Mesenchymal stem cell (in vitro differentiated cells and primary cell): ENCODE results near the gene SLCO2B1.

Experiments used
- DNase-seq: peaks from one replicate; pipeline ENCODE4 v3.0.0-alpha.2; 2013
- H2AFZ ChIP-seq: one replicate; pipeline ENCODE4 v1.6.1; 2013; ENCODE audit warnings: low read depth, mild to moderate bottlenecking, control low read depth, inconsistent platforms, low read length, moderate library complexity
- H2AK5ac ChIP-seq: 2 replicates; pipeline ENCODE4 v1.6.1; 2013; ENCODE audit warnings: low read length, moderate library complexity, mild to moderate bottlenecking, inconsistent platforms; ENCODE audit not compliant: severe bottlenecking
- H2BK120ac ChIP-seq: one replicate; pipeline ENCODE4 v1.6.1; 2013; ENCODE audit warnings: low read depth, mild to moderate bottlenecking, inconsistent platforms, low read length, moderate library complexity
- H2BK12ac ChIP-seq, 2 experiments: one replicate each; pipeline ENCODE4 v1.6.1; 2013; ENCODE audit warnings: inconsistent platforms in 2 of 2, low read length in 2 of 2, mild to moderate bottlenecking in 2 of 2, moderate library complexity in 2 of 2, control low read depth in 1 of 2
- H2BK15ac ChIP-seq: one replicate; pipeline ENCODE4 v1.6.1; 2013; ENCODE audit warnings: mild to moderate bottlenecking, low read depth, inconsistent platforms; ENCODE audit not compliant: poor library complexity, severe bottlenecking
- H2BK5ac ChIP-seq: 2 replicates; pipeline ENCODE4 v1.6.1; 2013; ENCODE audit warnings: low read depth, mild to moderate bottlenecking, low read length, control low read depth, inconsistent platforms; ENCODE audit not compliant: poor library complexity, severe bottlenecking
- H3K14ac ChIP-seq, 2 experiments: one replicate each; pipeline ENCODE4 v1.6.1; 2013; ENCODE audit warnings: inconsistent platforms in 2 of 2, low read length in 2 of 2, control low read depth in 1 of 2, mild to moderate bottlenecking in 1 of 2, moderate library complexity in 1 of 2
- H3K18ac ChIP-seq, 2 experiments: one replicate each; pipeline ENCODE4 v1.6.1; 2013; ENCODE audit warnings: inconsistent platforms in 2 of 2, low read length in 2 of 2, control low read depth in 1 of 2, low read depth in 1 of 2, mild to moderate bottlenecking in 1 of 2
- H3K23ac ChIP-seq, 2 experiments: one replicate each; pipeline ENCODE4 v1.6.1; 2013; ENCODE audit warnings: inconsistent platforms in 2 of 2, low read length in 2 of 2, mild to moderate bottlenecking in 2 of 2, moderate library complexity in 2 of 2, control low read depth in 1 of 2
- H3K27ac ChIP-seq: 2 replicates; pipeline ENCODE4 v1.5.1; 2013; ENCODE audit warnings: mild to moderate bottlenecking, moderate library complexity, low read length, control low read depth, inconsistent platforms; ENCODE audit not compliant: poor library complexity, severe bottlenecking
- H3K27me3 ChIP-seq, 2 experiments: 2 replicates each; pipeline versions ENCODE4 v1.6.1 to v1.7.0; 2013; ENCODE audit warnings: low read length in 2 of 2, mild to moderate bottlenecking in 2 of 2, moderate library complexity in 2 of 2, control low read depth in 1 of 2, inconsistent platforms in 1 of 2; ENCODE audit not compliant: control insufficient read depth in 1 of 2, insufficient read depth in 1 of 2
- H3K36me3 ChIP-seq, 2 experiments: 2 replicates each; pipeline versions ENCODE4 v1.6.1 to v1.7.0; 2013; ENCODE audit warnings: low read length in 2 of 2, control low read depth in 1 of 2, inconsistent platforms in 1 of 2, low read depth in 1 of 2, mild to moderate bottlenecking in 1 of 2; ENCODE audit not compliant: insufficient read depth in 2 of 2, control insufficient read depth in 1 of 2
- H3K4ac ChIP-seq, 2 experiments: one replicate each; pipeline ENCODE4 v1.6.1; 2013; ENCODE audit warnings: inconsistent platforms in 2 of 2, low read length in 2 of 2, mild to moderate bottlenecking in 2 of 2, moderate library complexity in 2 of 2, control low read depth in 1 of 2, low read depth in 1 of 2
- H3K4me1 ChIP-seq: 2 replicates; pipeline ENCODE4 v1.6.1; 2013; ENCODE audit warnings: low read depth, low read length, control low read depth; ENCODE audit not compliant: control insufficient read depth, insufficient read depth
- H3K4me2 ChIP-seq: 2 replicates; pipeline ENCODE4 v1.6.1; 2013; ENCODE audit warnings: low read length, mild to moderate bottlenecking, inconsistent platforms; ENCODE audit not compliant: poor library complexity, severe bottlenecking
- H3K4me3 ChIP-seq, 2 experiments: 2 replicates each; pipeline versions ENCODE4 v1.5.1 to v1.7.0; 2013; ENCODE audit warnings: low read length in 2 of 2, mild to moderate bottlenecking in 2 of 2, control low read depth in 1 of 2, low read depth in 1 of 2; ENCODE audit not compliant: insufficient read depth in 1 of 2
- H3K79me1 ChIP-seq: replicated peaks from 2 replicates; pipeline ENCODE4 v1.6.1; 2013; ENCODE audit warnings: mild to moderate bottlenecking, control low read depth, low read length, inconsistent platforms; ENCODE audit not compliant: poor library complexity, severe bottlenecking
- H3K9ac ChIP-seq: 2 replicates; pipeline ENCODE4 v1.7.0; 2013; ENCODE audit warnings: mild to moderate bottlenecking, low read length, moderate library complexity
- H3K9me3 ChIP-seq: 2 replicates; pipeline ENCODE4 v1.7.0; 2013; ENCODE audit warnings: mild to moderate bottlenecking, low read length; ENCODE audit not compliant: control insufficient read depth
- H4K8ac ChIP-seq: one replicate; pipeline ENCODE4 v1.6.1; 2013; ENCODE audit warnings: inconsistent platforms, mild to moderate bottlenecking, low read length, moderate library complexity
- H4K91ac ChIP-seq: one replicate; pipeline ENCODE4 v1.6.1; 2013; ENCODE audit warnings: mild to moderate bottlenecking, low read length, inconsistent platforms
- WGBS: methylation state at CpG from one replicate; pipeline ENCODE4 v1.1.7; 2013; ENCODE audit warnings: mixed read lengths; 5-methylcytosine and 5-hydroxymethylcytosine counted together

The SLCO2B1 gene

DNA sequence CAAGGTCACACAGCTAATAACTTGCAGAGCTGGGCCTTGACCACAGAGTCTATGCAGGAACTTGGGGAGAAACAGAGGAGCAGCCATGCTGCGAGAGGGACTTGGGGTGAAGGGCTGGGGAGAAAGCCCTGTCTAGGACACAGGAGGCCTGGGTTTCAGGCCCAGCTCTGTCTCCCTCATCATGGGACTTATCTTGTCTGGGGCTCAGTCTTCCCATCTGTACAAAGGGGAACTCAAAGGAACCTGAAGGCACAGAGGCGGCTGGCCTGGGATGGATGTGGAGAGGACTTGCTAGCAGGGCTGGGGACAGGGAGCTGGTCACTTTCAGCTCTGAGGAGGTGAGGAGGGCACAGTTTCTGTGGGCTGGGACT is 52.7 kb downstream of the SLCO2B1 start:
- Histone ChIP-seq H3K18ac (no peak overlapping the region), H2BK5ac (no peak overlapping the region), H3K27me3 (peaks cover 14 to 67% of the 10 kb centered on the region in 2 experiments), H2BK12ac (no peak overlapping the region), H2AFZ (no peak overlapping the region), H3K4me1 (peaks cover 6% of the 10 kb centered on the region), H3K23ac (no peak overlapping the region), H3K9me3 (no peaks in the 10 kb centered on the region), H2BK15ac (no peak overlapping the region), H3K27ac (no peak overlapping the region), H3K4ac (no peak overlapping the region), H3K14ac (no peak overlapping the region), H2BK120ac (no peak overlapping the region), H3K4me2 (no peak overlapping the region), H4K8ac (no peak overlapping the region), H3K79me1 (no peaks in the 10 kb centered on the region), H2AK5ac (no peak overlapping the region), H3K36me3 (peaks cover 0 to 47% of the 10 kb centered on the region in 2 experiments), H3K9ac (no peak overlapping the region), H4K91ac (no peak overlapping the region), H3K4me3 (no peak overlapping the region)
- 91% methylated on average over 2 of the region's 2 CpGs for WGBS
- DNase-seq: no peak

DNA sequence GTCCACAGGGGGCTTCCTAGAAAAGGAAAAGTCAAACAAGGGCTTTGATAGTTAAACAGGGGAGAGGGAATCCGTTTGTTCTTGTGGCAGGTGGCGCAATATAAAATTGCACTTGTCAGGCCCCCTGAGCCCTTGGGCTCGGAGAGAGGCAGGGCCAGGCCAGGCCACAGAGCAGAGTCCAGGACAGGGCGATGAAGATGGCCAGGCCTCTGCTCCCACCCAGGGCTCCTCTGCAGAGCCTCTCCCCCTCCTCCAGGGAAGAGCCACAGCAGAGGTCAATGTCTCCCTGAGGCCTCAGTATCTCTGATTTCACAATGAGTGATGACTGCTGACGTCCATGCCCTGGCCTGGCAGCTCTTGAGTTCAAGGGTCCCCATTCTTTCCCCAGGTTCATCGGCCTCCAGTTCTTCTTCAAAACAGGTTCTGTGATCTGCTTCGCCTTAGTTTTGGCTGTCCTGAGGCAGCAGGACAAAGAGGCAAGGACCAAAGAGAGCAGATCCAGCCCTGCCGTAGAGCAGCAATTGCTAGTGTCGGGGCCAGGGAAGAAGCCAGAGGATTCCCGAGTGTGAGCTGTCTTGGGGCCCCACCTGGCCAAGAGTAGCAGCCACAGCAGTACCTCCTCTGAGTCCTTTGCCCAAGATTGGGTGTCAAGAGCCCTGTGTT is 53.2 kb downstream of the SLCO2B1 start:
- Histone ChIP-seq H3K4me1 (peaks cover 6% of the 10 kb centered on the region), H3K4me2 (no peak overlapping the region), H4K8ac (no peak overlapping the region), H3K4ac (no peak overlapping the region), H3K36me3 (peaks cover 0 to 44% of the 10 kb centered on the region in 2 experiments), H3K18ac (no peak overlapping the region), H3K14ac (no peak overlapping the region), H3K9me3 (no peaks in the 10 kb centered on the region), H3K27ac (no peak overlapping the region), H3K9ac (no peak overlapping the region), H2AFZ (no peak overlapping the region), H2BK15ac (no peak overlapping the region), H2BK5ac (no peak overlapping the region), H3K23ac (no peak overlapping the region), H3K27me3 (peaks cover 19 to 68% of the 10 kb centered on the region in 2 experiments), H3K4me3 (no peak overlapping the region), H2BK120ac (no peak overlapping the region), H2AK5ac (no peak overlapping the region), H4K91ac (no peak overlapping the region), H2BK12ac (no peak overlapping the region), H3K79me1 (no peaks in the 10 kb centered on the region)
- 72% methylated on average over 10 of the region's 10 CpGs for WGBS
- DNase-seq: no peak

DNA sequence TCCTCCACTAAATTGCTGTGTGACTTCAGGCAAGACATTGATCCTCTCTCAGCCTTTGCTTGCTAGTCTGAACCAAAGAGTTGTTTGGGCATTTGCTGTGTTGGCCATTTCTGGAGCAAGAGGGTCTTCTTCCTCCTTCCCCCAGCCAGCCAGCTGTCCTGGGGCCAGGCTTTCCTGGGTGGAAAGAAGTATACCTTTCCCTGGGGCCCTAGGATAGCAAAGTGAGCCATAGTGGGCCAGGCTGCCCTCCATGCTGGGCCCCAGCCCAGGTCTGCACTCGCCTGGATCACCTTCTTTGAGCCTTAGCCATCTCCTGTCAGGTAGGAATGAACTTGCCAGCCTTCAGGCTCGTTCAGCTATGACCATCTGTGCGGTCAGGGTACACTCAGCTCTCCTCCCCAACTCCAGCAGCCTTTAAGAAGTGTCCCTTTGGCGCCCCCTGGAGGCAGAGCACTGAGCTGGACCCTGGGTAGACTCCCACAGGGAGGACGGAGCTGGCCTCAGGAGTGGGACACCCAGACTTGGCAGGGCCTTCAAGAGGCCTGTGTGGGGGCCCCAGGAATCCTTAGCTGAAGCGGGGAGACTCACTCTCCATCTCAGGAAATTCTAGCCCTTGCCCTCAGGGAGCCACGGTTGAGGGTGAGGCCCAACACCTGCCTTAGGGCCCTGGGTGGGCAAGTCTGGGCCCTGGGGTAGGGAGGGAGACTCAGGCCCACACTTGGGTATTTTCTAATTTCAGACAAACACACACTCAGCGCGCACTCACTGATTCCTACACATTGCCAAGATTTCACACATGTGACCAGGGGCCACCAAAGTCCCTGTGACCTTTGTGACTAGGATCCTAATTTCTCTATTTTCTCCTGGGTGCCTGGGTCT is 54.0 kb downstream of the SLCO2B1 start:
- Histone ChIP-seq H3K79me1 (no peaks in the 10 kb centered on the region), H3K4ac (no peak overlapping the region), H3K4me2 (no peak overlapping the region), H4K91ac (no peak overlapping the region), H3K4me3 (no peak overlapping the region), H2AK5ac (no peak overlapping the region), H4K8ac (no peak overlapping the region), H3K4me1 (peaks cover 6% of the 10 kb centered on the region), H2BK5ac (no peak overlapping the region), H2AFZ (no peak overlapping the region), H3K36me3 (peaks cover 0 to 36% of the 10 kb centered on the region in 2 experiments), H3K9me3 (no peaks in the 10 kb centered on the region), H3K18ac (no peak overlapping the region), H3K9ac (no peak overlapping the region), H2BK15ac (no peak overlapping the region), H3K27me3 (peaks cover 27 to 68% of the 10 kb centered on the region in 2 experiments), H2BK120ac (no peak overlapping the region), H3K27ac (no peak overlapping the region), H2BK12ac (no peak overlapping the region), H3K14ac (no peak overlapping the region), H3K23ac (no peak overlapping the region)
- peak; percentile 80 for DNase-seq
- WGBS: 20% methylated on average over 9 of the region's 9 CpGs

DNA sequence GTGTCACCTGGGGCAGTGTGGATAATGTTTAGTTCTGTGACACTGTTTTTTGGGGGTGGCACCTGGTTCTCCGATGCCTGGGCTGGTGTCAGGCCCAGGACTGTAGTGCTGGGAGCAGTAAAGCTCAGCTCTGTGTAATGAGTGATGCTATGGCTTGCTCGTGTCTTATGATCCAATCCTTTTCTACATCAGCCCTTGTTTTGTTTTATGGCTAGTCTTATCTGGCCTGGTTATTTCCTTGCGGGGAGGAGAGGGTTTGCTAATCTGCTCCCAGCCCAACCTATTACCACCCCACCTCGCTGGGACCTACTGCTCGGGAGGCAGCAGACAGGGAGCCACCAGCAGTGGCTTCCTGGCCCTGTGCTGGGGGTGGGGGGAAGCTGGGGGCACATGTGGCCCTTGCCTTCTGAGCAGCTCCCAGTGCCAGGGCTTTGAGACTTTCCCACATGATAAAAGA is 54.7 kb downstream of the SLCO2B1 start:
- H3K9me3 ChIP-seq: no peaks in the 10 kb centered on the region
- H2BK120ac ChIP-seq: no peak overlapping the region
- no peak overlapping the region for H3K18ac ChIP-seq
- no peak overlapping the region for H4K91ac ChIP-seq
- H2BK5ac ChIP-seq: no peak overlapping the region
- H3K4me2 ChIP-seq: no peak overlapping the region
- no peak overlapping the region for H2BK12ac ChIP-seq
- WGBS: 77% methylated on average over 3 of the region's 5 CpGs
- H3K9ac ChIP-seq: no peak overlapping the region
- H3K23ac ChIP-seq: no peak overlapping the region
- peaks cover 30 to 66% of the 10 kb centered on the region in 2 experiments for H3K27me3 ChIP-seq
- no peaks in the 10 kb centered on the region for H3K79me1 ChIP-seq
- H3K4me1 ChIP-seq: peaks cover 6% of the 10 kb centered on the region
- H3K4ac ChIP-seq: no peak overlapping the region
- no peak overlapping the region for H2AK5ac ChIP-seq
- H3K27ac ChIP-seq: no peak overlapping the region
- H4K8ac ChIP-seq: no peak overlapping the region
- DNase-seq: no peak
- H3K4me3 ChIP-seq: no peak overlapping the region
- no peak overlapping the region for H2BK15ac ChIP-seq
- H3K14ac ChIP-seq: no peak overlapping the region
- no peak overlapping the region for H2AFZ ChIP-seq
- peaks cover 0 to 29% of the 10 kb centered on the region in 2 experiments for H3K36me3 ChIP-seq
